ENCODE results near the gene TGFB1I1.

The TGFB1I1 gene

DNA sequence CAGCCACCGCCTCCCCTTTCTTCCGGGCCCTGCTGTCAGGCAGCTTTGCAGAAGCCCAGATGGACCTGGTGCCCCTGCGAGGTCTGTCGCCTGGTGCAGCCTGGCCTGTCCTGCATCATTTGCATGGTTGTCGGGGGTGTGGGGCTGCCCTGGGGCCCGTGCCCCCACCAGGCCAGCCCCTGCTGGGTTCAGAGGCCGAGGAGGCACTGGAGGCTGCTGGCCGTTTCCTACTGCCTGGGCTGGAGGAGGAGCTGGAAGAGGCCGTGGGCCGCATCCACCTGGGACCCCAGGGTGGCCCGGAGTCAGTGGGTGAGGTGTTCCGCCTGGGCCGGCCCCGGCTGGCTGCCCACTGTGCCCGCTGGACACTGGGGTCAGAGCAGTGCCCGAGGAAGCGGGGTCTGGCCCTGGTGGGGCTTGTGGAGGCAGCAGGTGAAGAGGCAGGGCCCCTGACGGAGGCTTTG, 5.5 kb upstream of the TGFB1I1 start:
- TF ChIP-seq CTCF (IDR thresholded peaks at IDR 0.05; ENCODE audit: insufficient read depth, low read length, missing control alignments): no peak
- DNase-seq (ENCODE audit: low read depth, low spot score): no peak
- POLR2A ChIA-PET: no interaction called here
- no peak overlapping the region for H3K4me3 ChIP-seq (ENCODE audit: low read depth, low read length)
- CTCF ChIA-PET: no interaction called here

DNA sequence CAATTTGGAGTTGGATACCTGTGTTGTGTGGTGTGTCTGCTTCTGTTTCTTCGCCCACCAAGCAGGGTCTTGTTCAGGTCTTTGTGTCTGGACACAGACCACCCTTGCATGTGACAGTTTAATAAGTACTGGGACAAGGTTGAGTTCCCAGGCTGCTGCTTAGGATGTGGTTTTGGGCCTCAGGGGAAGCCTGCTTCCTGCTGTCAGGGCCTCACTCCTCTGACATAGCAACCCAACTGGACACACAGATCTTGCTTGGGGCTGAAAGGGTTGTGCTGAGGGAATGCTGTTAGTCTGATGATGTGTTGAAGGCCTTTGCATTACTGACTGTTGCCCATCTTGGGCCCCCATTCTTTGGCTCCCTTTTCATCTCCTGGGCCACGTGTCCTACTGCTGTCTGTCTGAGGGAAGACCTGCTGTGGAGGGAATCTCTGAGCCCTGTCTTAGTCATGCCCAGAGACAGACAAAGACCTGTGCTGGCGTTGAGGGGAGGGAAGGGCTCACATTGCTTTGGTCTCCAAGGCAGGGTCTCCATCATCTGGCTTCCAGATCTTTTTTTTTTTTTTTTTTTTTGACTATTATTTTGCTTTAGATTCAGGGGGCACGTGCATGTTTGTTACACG, 4.7 kb upstream of the TGFB1I1 start:
- ChIA-PET CTCF (no interaction called here), POLR2A (no interaction called here)
- no peak for TF ChIP-seq CTCF (IDR thresholded peaks at IDR 0.05; ENCODE audit: insufficient read depth, low read length, missing control alignments)
- no peak for DNase-seq (ENCODE audit: low read depth, low spot score)
- no peak overlapping the region for H3K4me3 ChIP-seq (ENCODE audit: low read depth, low read length)

DNA sequence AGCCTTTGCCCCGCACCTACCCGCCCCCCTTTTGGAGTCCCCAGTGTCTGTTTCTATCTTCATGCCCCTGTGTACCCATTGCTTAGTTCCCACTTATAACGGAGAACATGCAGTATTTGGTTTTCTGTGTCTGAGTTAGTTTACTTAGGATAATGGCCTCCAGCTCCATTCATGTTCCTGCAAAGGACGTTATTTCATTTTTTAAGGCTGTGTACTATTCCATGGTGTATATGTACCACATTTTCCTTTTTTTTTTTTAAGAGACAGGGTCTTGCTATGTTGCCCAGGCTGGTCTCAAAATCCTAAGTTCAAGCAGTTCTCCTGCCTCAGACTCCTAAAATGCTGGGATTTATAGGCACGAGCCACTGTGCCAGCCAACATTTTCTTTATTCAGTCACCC, 4.1 kb upstream of the TGFB1I1 start:
- POLR2A ChIA-PET: no interaction called here
- no peak overlapping the region for H3K4me3 ChIP-seq (ENCODE audit: low read depth, low read length)
- TF ChIP-seq CTCF (IDR thresholded peaks at IDR 0.05; ENCODE audit: insufficient read depth, low read length, missing control alignments): no peak
- no peak for DNase-seq (ENCODE audit: low read depth, low spot score)
- CTCF ChIA-PET: interaction anchor here (5.7 kb wide), 1 partner anchor 8 kb away, joined by 86 read pairs; the partner anchor contains the start of gene ARMC5

GRCh38 chr16:31470615-31471014, 1.3 kb upstream of the TGFB1I1 start:
- CTCF ChIA-PET: interaction anchor here (1.3 to 5.7 kb wide), 2 partner anchors 8 to 11 kb away, joined by 3 to 86 read pairs; partner anchors contain the start of gene ARMC5

DNA sequence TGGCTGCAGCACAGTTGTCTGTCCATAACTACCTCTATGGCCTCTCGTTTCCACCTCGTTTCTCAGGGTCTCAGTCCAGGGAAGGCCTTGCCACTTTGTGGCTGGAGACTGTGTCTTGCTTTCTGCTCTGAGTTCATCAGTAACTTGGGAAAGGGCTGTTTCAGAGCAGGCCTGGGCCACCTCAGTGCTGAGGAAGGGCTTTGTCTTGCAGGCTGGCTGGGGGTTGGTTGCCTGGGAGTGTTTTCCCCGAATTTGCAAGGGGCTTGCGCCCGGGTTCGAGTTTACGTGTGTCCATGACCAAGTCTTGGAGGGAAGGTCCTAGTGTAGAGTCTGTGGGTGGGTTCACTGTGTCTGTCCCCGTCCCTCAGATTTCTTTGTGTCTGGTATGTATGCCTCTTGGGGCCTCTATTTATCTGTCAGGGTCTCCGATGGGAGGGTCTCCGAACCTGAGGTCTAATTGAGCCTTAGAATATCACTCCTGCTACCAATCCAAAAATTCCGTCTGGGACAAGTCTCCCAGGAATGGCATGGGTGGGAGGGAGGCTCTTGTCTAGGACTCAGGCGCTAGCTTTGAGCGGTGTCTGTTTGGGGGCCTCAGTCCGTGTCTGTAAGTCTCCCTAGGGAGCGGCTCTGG, 594 bp upstream of the TGFB1I1 start:
- CTCF ChIA-PET: interaction anchor here (0.9 to 5.7 kb wide), 4 partner anchors 8 to 397 kb away, joined by 3 to 86 read pairs (median 3); partner anchors contain the start of gene ARMC5
- no peak for TF ChIP-seq CTCF (IDR thresholded peaks at IDR 0.05; ENCODE audit: insufficient read depth, low read length, missing control alignments)
- no peak for DNase-seq (ENCODE audit: low read depth, low spot score)
- POLR2A ChIA-PET: interaction anchor here (0.8 to 1.9 kb wide), 3 partner anchors 11 to 32 kb away, joined by 3 to 12 read pairs (median 6); no protein-coding TSS in a partner anchor
- H3K4me3 ChIP-seq (ENCODE audit: low read depth, low read length): peak overlapping the region; percentile 89

More at GRCh38 chr16:31470615-31471014, 1.3 kb upstream of the TGFB1I1 start:
- POLR2A ChIA-PET: interaction anchor here (1.9 kb wide), 1 partner anchor 10 kb away, joined by 12 read pairs; no protein-coding TSS in a partner anchor
- DNase-seq (ENCODE audit: low read depth, low spot score): no peak
- TF ChIP-seq CTCF (IDR thresholded peaks at IDR 0.05; ENCODE audit: insufficient read depth, low read length, missing control alignments): no peak
- H3K4me3 ChIP-seq (ENCODE audit: low read depth, low read length): peak overlapping the region; percentile 20; the same call in 1 of the 2 replicates

GRCh38 chr16:31472709-31473203, 804 bp downstream of the TGFB1I1 start:
- TF ChIP-seq CTCF (IDR thresholded peaks at IDR 0.05; ENCODE audit: insufficient read depth, low read length, missing control alignments): peak; percentile 65
- CTCF ChIA-PET: interaction anchor here (0.6 to 5.7 kb wide), 4 partner anchors 9 to 29 kb away, joined by 3 to 86 read pairs (median 5); partner anchors contain the start of gene ARMC5
- peak; percentile 46 for DNase-seq (ENCODE audit: low read depth, low spot score)
- POLR2A ChIA-PET: interaction anchor here (1.0 kb wide), 1 partner anchor 14 kb away, joined by 3 read pairs; no protein-coding TSS in a partner anchor
- peak overlapping the region; percentile 89 for H3K4me3 ChIP-seq (ENCODE audit: low read depth, low read length)

Measured in AG04449 (cell line).